CD4-positive, alpha-beta T cell (primary cell): Measurements from ENCODE around the gene NRL. TPM values are rescaled to one million over a fixed set of nuclear protein-coding genes. Genes with fewer than 3 reads are reported as not detected.

Experiments used
- ATAC-seq: fragments of 200-7000 bp; cut with Tn5 transposase; one replicate; pipeline ENCODE4 v1.10.0; 2022; ENCODE audit warnings: mild to moderate bottlenecking; ENCODE audit not compliant: poor library complexity
- CTCF ChIA-PET: fragments of 350-600 bp; sonication (Branson Sonifier 250); formaldehyde crosslinking; loops from one replicate; lab custom pipeline; 2021; ENCODE audit warnings: antibody characterized with exemption, inconsistent platforms; lab: Charles Lee
- POLR2A ChIA-PET: fragments of 350-600 bp; sonication (Branson Sonifier 250); formaldehyde crosslinking; loops from one replicate; lab custom pipeline; 2021; ENCODE audit warnings: antibody characterized with exemption, inconsistent platforms; lab: Charles Lee
- DNase-seq, 14 experiments: peaks; one replicate each; pipeline ENCODE4 v3.0.0-alpha.2; 2013 to 2020; ENCODE audit warnings: mixed read lengths in 2 of 14
- H3K27ac ChIP-seq, 2 donors: one replicate each; pipeline versions ENCODE4 v1.5.1 to v1.7.0; 2013; ENCODE audit warnings: low read length in 2 of 2, low read depth in 1 of 2, mild to moderate bottlenecking in 1 of 2
- H3K27me3 ChIP-seq, 2 experiments: 1 replicate in 1 of 2; 2 replicates in 1 of 2; pipeline versions ENCODE4 v1.6.1 to v1.7.0; 2013; ENCODE audit warnings: low read length in 2 of 2, control low read depth in 1 of 2, mild to moderate bottlenecking in 1 of 2, moderate library complexity in 1 of 2; ENCODE audit not compliant: insufficient read depth in 2 of 2, control insufficient read depth in 1 of 2
- H3K36me3 ChIP-seq: one replicate; pipeline ENCODE4 v1.6.1; 2013; ENCODE audit warnings: low read length, control low read depth; ENCODE audit not compliant: insufficient read depth
- H3K4me1 ChIP-seq: one replicate; pipeline ENCODE4 v1.6.1; 2013; ENCODE audit warnings: low read length, control low read depth; ENCODE audit not compliant: insufficient read depth
- H3K4me3 ChIP-seq: one replicate; pipeline ENCODE4 v1.5.1; 2013; ENCODE audit warnings: mild to moderate bottlenecking, low read length, moderate library complexity
- H3K9me3 ChIP-seq, 2 experiments: 1 replicate in 1 of 2; 2 replicates in 1 of 2; pipeline versions ENCODE4 v1.6.1 to v1.7.0; 2013; ENCODE audit warnings: low read length in 2 of 2, mild to moderate bottlenecking in 2 of 2, control low read depth in 1 of 2, moderate library complexity in 1 of 2; ENCODE audit not compliant: control insufficient read depth in 1 of 2, insufficient read depth in 1 of 2
- H3K27ac Mint-ChIP-seq: one replicate; pipeline ENCODE4 v1.8.0; 2020; ENCODE audit warnings: mixed read lengths
- H3K27me3 Mint-ChIP-seq: one replicate; pipeline ENCODE4 v1.8.0; 2021; ENCODE audit warnings: mixed read lengths
- H3K36me3 Mint-ChIP-seq: one replicate; pipeline ENCODE4 v1.8.0; 2021; ENCODE audit warnings: low read depth, mixed read lengths
- H3K4me1 Mint-ChIP-seq: one replicate; pipeline ENCODE4 v1.8.0; 2021; ENCODE audit warnings: low read depth, mixed read lengths
- H3K4me3 Mint-ChIP-seq: one replicate; pipeline ENCODE4 v1.8.0; 2020; ENCODE audit warnings: mild to moderate bottlenecking, mixed read lengths
- H3K9me3 Mint-ChIP-seq: one replicate; pipeline ENCODE4 v1.8.0; 2020; ENCODE audit warnings: mixed read lengths
- CTCF ChIP-seq: fragments of 200-600 bp; IDR thresholded peaks from one replicate; pipeline ENCODE4 v1.8.0; 2022; ENCODE audit warnings: antibody characterized with exemption, mild to moderate bottlenecking
- intact Hi-C, 2 experiments: fragments of 100-400 bp; cut with DNase I in 1 of 2; cut with micrococcal nuclease in 1 of 2; formaldehyde crosslinking; loops; one replicate each; pipeline versions ENCODE4 v1.15.1 to v1.9.0; 2023 to 2025; cut with DNase I, micrococcal nuclease
- total RNA-seq, 174 experiments: library from RNA in 2 of 174; stranded (reverse) in 2 of 174; gene quantifications; one replicate each; pipeline ENCODE4 v1.2.3 and lab custom pipeline; 2021 to 2026

NRL gene
- total RNA-seq, 2 experiments from 2014 or later, result 1.6 to 1.9 TPM

- Histone ChIP-seq H3K4me3 (no peak overlapping the region), H3K27ac (no peak overlapping the region), H3K9me3 (no peaks in the 10 kb centered on the region), H3K4me1 (no peaks in the 10 kb centered on the region), H3K36me3 (no peaks in the 10 kb centered on the region), H3K27me3 (no peaks in the 10 kb centered on the region)
- Mint-ChIP-seq H3K4me1 (no peaks in the 10 kb centered on the region), H3K27ac (no peak overlapping the region), H3K27me3 (peaks cover 16% of the 10 kb centered on the region), H3K9me3 (no peaks in the 10 kb centered on the region), H3K4me3 (no peak overlapping the region), H3K36me3 (no peaks in the 10 kb centered on the region)
- DNase-seq (no peak), ATAC-seq (no peak)
- ChIA-PET CTCF (no interaction called here), POLR2A (interaction anchor here (0.7 to 1.5 kb wide), 2 partner anchors 12 kb away, joined by 3 to 4 read pairs; no protein-coding TSS in a partner anchor)
- intact Hi-C loops, result no loop called here
- TF ChIP-seq CTCF, result no peak
Measured at GRCh38 chr14:24069411-24069735, 45.4 kb downstream of the NRL start.

- Mint-ChIP-seq H3K4me1 (no peaks in the 10 kb centered on the region), H3K4me3 (no peak overlapping the region), H3K27ac (no peak overlapping the region), H3K36me3 (no peaks in the 10 kb centered on the region), H3K27me3 (peaks cover 16% of the 10 kb centered on the region), H3K9me3 (no peaks in the 10 kb centered on the region)
- H3K4me3 ChIP-seq, result no peak overlapping the region
- ChIA-PET POLR2A (interaction anchor here (0.7 kb wide), 1 partner anchor 12 kb away, joined by 3 read pairs; no protein-coding TSS in a partner anchor), CTCF (interaction anchor here (0.7 kb wide), 1 partner anchor 120 kb away, joined by 4 read pairs; the partner anchor contains the start of gene IPO4)
- H3K36me3 ChIP-seq, result no peaks in the 10 kb centered on the region
- intact Hi-C loops, result no loop called here
- no peak for TF ChIP-seq CTCF
- no peak for DNase-seq
- ATAC-seq, result no peak
- no peaks in the 10 kb centered on the region for H3K4me1 ChIP-seq
- H3K9me3 ChIP-seq, result no peaks in the 10 kb centered on the region
- H3K27me3 ChIP-seq, result no peaks in the 10 kb centered on the region
- no peak overlapping the region for H3K27ac ChIP-seq
Measured at GRCh38 chr14:24068711-24069410, 45.9 kb downstream of the NRL start.

GRCh38 chr14:24067133-24068082 is 47.3 kb downstream of the NRL start:
- Mint-ChIP-seq H3K27ac (no peak overlapping the region), H3K9me3 (no peaks in the 10 kb centered on the region), H3K36me3 (no peaks in the 10 kb centered on the region), H3K4me3 (no peak overlapping the region), H3K4me1 (no peaks in the 10 kb centered on the region), H3K27me3 (peaks cover 16% of the 10 kb centered on the region)
- intact Hi-C loops, result no loop called here
- H3K9me3 ChIP-seq, result no peaks in the 10 kb centered on the region
- DNase-seq (no peak), ATAC-seq (no peak)
- H3K4me1 ChIP-seq, result no peaks in the 10 kb centered on the region
- no peak for TF ChIP-seq CTCF
- no peak overlapping the region for H3K4me3 ChIP-seq
- CTCF ChIA-PET, result no interaction called here
- no peaks in the 10 kb centered on the region for H3K36me3 ChIP-seq
- no peak overlapping the region for H3K27ac ChIP-seq
- H3K27me3 ChIP-seq, result no peaks in the 10 kb centered on the region
- POLR2A ChIA-PET, result no interaction called here
